Glomerular endothelial cell (primary cell): ENCODE data around the gene ARID1B. TPM values are rescaled to one million over a fixed set of nuclear protein-coding genes. Genes with fewer than 3 reads are reported as not detected.

Experiments used
- DNase-seq: peaks from one replicate; pipeline ENCODE4 v3.0.0-alpha.2; 2011; ENCODE audit warnings: low read depth, low spot score; ENCODE audit errors: extremely low read depth
- total RNA-seq: library from RNA; depleted of rRNA; stranded (reverse); fragments of >200 nt; gene quantifications from 2 replicates; pipeline ENCODE4 v1.2.3, GENCODE V29; 2015

Gene ARID1B
- total RNA-seq, 1 donor from 2014 or later, result 72.3 TPM

- DNase-seq, result no peak
Measured at GRCh38 chr6:156849806-156850205, 72.6 kb downstream of the ARID1B start.

- DNase-seq, result no peak
Measured at GRCh38 chr6:156850353-156850752, 73.2 kb downstream of the ARID1B start.

GRCh38 chr6:156851454-156851921 lies 74.3 kb downstream of the ARID1B start:
- no peak for DNase-seq

- DNase-seq, result no peak
Measured at GRCh38 chr6:156852147-156852857, 75.1 kb downstream of the ARID1B start.

- no peak for DNase-seq
Measured at GRCh38 chr6:156852858-156853216, 75.7 kb downstream of the ARID1B start.

- no peak for DNase-seq
Measured at GRCh38 chr6:156853733-156854132, 76.6 kb downstream of the ARID1B start.

- DNase-seq, result no peak
Measured at GRCh38 chr6:156854466-156855161, 77.4 kb downstream of the ARID1B start.

GRCh38 chr6:156857573-156857972 lies 80.4 kb downstream of the ARID1B start:
- DNase-seq, result no peak

- no peak for DNase-seq
Measured at GRCh38 chr6:156859686-156860085, 82.5 kb downstream of the ARID1B start.

GRCh38 chr6:156862711-156863110 lies 85.5 kb downstream of the ARID1B start:
- DNase-seq, result no peak

- DNase-seq, result no peak
Measured at GRCh38 chr6:156863504-156863903, 86.3 kb downstream of the ARID1B start.

GRCh38 chr6:156864557-156864956 lies 87.4 kb downstream of the ARID1B start:
- DNase-seq, result no peak

- DNase-seq, result no peak
Measured at GRCh38 chr6:156865019-156865629, 87.9 kb downstream of the ARID1B start.

- DNase-seq, result no peak
Measured at GRCh38 chr6:156866220-156867015, 89.2 kb downstream of the ARID1B start.

GRCh38 chr6:156867121-156867520 lies 89.9 kb downstream of the ARID1B start:
- no peak for DNase-seq

GRCh38 chr6:156868385-156868784 lies 91.2 kb downstream of the ARID1B start:
- no peak for DNase-seq

GRCh38 chr6:156869980-156870398 lies 92.8 kb downstream of the ARID1B start:
- DNase-seq, result no peak

GRCh38 chr6:156870924-156871539 lies 93.9 kb downstream of the ARID1B start:
- DNase-seq, result no peak

- no peak for DNase-seq
Measured at GRCh38 chr6:156872903-156873302, 95.7 kb downstream of the ARID1B start.

GRCh38 chr6:156873654-156874380 lies 96.6 kb downstream of the ARID1B start:
- no peak for DNase-seq
